NCI-H128 (cell line): ENCODE results near the gene EIF4B.

ENCODE experiments used
- DNase-seq: peaks from one replicate; lab custom pipeline; 2025; ENCODE audit not compliant: unreplicated experiment; lab: John Stamatoyannopoulos, UW

EIF4B gene

DNA sequence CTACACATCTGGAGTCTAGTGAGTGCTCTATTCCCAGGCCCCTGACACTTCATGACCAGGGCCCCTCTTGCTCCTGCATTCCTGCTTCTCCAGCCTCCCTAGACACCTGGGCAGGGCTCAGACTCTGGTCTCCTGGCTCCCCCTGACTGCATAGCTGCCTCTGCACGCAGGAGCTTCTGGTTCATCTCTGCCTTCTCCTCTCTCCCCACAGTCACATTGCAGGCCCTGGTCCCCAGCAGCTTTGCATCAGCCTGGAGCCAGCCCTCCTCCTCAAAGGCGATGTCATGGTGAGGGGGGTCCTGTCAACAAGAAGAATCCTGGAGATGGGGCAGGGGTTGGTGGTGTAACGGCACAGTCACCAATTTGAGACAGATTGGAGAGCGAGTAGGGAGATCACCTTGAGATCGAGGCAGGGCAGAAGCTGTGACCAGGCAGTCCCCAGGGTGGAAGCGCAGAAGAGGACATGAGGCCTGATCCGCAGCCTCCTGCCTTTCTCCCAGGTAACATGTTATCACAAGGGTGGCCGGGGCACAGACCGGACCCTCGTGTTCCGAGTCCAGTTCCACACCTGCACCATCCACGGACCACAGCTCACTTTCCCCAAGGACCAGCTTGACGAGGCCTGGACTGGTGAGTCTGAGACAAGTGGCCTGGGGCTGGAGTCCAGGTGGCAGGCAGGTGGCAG lies 51.7 kb downstream of the EIF4B start:
- DNase-seq = no peak

- no peak for DNase-seq
Measured at GRCh38 chr12:53058674-53059433, 52.6 kb downstream of the EIF4B start.

- DNase-seq = no peak
Measured at GRCh38 chr12:53059434-53060063, 53.3 kb downstream of the EIF4B start.

GRCh38 chr12:53060064-53060720 lies 53.9 kb downstream of the EIF4B start:
- no peak for DNase-seq

DNA sequence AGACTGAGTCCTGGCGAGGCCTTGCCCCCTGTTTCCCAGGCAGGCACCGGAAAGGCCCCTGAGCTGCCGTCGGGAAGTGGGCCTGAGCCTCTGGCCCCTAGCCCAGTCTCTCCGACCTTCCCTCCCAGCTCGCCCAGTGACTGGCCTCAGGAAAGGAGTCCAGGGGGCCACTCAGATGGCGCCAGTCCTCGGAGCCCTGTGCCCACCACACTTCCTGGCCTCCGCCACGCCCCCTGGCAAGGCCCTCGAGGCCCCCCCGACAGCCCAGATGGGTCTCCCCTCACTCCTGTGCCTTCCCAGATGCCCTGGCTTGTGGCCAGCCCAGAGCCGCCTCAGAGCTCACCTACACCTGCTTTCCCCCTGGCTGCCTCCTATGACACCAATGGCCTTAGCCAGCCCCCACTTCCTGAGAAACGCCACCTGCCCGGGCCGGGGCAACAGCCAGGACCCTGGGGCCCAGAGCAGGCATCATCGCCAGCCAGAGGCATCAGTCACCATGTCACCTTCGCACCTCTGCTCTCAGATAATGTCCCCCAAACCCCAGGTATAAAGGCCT lies 54.5 kb downstream of the EIF4B start:
- DNase-seq = peak; percentile 29

DNA sequence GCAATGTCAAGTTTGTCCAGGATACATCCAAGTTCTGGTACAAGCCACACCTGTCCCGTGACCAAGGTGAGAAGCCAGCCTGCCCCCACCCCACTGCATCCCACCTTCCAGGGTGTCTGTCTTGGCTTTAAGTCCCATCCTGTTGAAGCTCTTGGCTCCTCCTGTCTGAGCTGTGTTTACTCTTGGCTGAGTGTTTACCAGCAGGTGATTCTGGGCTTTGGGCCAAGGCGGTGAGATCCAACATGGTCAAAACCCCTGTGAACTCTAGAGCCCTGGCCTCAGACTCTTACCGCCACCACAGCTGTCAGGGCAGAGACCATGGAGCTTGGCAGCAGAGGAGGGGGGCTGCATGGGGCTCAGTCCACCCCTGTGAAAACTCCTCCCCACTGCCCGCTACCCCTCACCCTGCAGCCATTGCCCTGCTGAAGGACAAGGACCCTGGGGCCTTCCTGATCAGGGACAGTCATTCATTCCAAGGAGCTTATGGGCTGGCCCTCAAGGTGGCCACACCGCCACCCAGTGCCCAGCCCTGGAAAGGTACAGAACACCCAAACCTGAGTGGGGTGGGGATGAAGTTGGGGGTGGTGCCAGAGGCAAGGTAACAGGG lies 55.3 kb downstream of the EIF4B start:
- DNase-seq = peak; percentile 87

DNA sequence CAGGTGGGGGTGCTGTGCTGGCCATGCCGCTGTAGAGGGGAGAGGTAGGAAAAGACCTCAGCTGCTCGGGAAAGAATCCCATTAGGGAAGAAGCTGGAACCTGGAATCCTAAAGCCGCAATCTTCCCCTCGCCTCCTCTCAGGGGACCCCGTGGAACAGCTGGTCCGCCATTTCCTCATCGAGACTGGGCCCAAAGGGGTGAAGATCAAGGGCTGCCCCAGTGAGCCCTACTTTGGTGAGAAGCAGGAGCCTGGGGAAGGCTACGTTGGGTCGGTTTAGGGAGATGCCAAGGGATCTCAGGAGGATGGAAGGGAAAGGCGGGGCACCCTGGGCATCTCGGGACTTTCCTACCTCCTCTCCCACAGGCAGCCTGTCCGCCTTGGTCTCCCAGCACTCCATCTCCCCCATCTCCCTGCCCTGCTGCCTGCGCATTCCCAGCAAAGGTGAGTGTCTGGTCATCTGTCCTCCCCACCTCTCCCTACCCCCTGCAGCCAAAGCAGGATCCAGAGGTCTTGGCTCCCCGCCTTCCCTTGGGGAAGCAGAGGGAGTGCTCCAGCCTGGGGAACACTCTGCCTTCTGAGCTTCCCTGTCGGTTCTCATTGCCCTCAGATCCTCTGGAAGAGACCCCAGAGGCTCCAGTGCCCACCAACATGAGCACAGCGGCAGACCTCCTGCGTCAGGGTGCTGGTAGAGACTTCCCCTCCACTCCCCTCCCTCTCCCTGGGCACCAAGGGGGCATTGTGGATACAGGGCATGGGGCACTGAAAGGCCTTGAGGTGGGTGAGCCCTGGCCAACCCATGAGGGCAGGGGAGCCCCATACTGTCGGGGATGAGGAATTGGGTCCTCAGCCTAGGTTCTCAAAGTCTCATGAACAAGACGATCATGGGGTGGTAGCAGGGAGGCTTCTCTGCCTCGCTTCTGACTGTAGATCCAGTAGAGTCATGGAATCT lies 56.0 kb downstream of the EIF4B start:
- no peak for DNase-seq

DNA sequence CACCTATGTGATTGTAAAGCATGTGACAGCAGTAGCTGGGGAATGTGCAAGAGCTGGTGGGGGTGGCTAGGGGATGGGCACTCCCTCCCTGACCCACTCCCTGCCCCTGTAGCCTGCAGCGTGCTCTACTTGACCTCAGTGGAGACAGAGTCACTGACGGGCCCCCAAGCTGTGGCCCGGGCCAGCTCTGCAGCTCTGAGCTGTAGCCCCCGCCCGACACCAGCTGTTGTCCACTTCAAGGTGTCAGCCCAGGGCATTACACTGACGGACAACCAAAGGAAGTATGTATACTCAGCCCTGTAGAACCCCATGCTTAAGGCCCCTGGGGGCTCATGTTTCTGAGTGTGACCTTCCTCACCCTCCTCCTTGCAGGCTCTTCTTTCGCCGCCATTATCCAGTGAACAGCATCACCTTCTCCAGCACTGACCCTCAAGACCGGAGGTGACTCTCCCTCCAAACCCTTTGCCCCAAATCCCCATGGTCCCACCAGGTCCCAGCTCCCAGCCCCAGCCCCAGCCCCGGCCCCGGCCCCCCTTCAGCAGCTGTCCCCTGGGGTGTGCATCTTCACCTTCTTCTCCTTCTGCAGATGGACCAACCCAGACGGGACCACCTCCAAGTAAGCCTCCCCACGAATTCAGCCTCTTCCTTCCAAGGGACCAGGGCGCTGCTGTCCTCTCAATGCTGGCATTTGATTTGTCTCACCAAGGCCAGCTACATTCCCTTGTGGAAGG lies 56.9 kb downstream of the EIF4B start:
- DNase-seq = no peak

GRCh38 chr12:53063708-53064612 lies 57.7 kb downstream of the EIF4B start:
- DNase-seq = no peak

DNA sequence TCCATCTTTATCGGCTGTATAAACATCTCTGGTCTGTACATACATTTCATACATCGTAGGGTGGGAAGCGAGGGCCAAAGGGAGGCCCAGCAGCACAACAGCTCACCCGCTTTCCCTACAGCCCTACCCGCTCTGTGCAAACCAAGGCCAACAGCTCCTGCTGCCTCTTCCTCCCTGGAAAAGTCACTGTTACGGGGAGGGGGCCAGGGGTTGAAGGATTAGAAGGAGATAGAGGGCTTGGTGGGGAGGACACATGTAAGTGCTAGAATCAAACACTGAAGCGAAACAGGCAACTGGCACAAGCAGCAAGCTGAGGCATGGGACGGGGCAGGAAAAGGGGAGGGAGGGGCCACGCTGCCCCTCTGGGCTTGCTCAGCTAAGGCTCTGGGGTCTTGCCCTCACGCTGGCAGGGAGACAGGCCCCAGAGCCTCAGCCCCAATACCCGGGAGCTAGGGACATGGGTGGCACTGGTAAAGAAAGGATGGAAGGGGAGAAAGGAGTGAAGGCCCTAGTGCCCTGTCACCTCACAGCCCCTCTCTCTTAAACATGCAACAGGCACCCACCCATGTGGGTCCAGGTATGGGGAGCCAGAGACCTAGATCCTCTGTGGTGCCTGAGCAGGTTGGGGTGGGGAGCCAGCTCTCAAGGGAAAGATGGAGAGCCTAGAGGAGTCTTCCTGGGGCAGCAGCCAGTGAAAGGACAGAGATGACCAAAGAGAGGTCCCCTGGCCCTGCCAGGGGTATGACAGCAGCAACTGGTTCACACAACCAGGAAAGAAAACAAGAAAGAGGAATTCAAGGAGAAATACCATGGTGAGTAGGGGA lies 58.6 kb downstream of the EIF4B start:
- no peak for DNase-seq

GRCh38 chr12:53065470-53065869 lies 59.2 kb downstream of the EIF4B start:
- DNase-seq = no peak

DNA sequence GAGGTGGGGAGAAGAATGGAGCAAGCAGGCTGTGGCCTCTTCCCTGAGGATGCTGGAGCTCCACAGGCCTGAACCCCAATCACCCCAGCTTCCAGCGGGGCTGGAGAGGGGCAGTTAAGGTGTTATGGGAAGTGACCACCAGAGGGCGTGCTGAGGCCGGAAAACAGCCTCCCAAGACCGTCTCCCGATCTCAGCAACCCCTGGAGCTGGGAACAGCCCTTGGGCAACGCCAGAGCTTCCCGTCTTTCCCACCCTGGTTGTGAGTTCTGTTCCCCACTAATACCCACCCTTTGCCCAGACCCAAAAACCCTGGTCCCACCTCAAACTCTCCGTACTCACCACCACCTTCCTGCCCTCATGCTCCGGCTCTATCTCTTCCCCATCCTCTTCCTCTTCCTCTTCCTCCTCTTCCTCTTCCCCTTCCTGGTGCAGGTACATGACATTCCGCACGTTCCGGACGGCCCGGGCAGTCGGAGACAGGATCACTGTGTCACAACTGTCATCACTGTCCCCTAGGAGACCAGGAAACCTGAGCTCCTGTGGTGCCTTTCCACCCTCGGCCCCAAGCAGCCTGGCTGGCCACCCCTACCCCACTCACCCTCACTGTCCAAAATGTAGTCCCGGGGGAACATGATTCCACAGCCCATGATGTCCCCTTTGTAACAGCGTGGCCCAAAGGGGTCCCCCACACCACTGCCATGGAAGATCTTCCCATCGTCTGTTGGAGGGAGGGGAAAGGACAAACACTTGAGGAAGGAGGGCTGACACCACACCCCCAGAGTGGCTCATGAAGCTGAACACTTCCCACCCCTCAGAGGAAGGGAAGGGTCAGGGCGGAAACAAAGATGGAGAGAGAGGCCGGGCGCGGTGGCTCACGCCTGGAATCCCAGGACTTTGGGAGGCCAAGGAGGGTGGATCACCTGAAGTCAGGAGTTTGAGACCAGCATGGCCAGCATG lies 60.0 kb downstream of the EIF4B start:
- peak; percentile 63 for DNase-seq

DNA sequence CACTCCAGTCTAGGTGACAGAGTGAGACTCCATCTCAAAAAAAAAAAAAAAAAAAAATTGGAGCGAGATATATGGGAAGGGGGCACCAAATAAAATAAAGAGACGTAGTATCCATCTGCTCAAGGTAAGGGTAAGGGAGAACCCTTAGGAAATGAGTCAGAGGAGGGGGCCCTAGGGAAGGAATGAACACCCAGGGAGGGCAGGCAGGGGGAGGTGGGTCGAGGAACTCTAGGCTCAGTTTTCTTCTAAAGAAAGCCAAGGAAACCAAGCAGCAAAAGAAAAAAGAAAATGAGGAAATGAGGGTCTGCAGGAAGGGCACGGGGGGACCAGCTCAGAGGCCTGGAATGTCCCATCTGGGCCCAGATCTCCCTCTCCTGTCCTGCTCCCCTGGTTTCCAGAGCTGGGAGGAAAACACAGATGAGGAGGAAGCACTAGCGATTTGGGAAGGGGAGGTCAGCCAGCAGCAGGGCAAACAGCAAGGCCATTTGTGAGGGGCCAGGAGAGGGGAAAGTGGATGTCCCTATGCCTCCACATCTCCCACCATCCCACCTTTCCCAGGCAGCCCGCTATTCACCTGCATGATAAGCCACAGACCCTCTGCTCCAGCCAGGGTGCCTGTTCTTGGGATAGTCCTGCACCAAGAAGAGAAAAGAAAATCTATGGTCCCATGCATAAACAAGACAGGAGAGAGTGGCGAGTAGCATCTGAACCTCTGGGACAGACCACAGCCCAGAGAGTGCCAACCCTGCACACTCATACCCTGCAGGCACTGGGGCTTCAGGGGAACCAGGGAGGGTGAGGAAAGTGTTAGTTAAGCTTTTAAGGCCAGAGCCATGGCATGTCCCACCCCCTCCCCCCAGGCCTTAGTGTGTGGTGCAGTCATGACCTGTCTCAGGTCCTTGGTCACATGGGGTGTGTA lies 61.1 kb downstream of the EIF4B start:
- no peak for DNase-seq

DNA sequence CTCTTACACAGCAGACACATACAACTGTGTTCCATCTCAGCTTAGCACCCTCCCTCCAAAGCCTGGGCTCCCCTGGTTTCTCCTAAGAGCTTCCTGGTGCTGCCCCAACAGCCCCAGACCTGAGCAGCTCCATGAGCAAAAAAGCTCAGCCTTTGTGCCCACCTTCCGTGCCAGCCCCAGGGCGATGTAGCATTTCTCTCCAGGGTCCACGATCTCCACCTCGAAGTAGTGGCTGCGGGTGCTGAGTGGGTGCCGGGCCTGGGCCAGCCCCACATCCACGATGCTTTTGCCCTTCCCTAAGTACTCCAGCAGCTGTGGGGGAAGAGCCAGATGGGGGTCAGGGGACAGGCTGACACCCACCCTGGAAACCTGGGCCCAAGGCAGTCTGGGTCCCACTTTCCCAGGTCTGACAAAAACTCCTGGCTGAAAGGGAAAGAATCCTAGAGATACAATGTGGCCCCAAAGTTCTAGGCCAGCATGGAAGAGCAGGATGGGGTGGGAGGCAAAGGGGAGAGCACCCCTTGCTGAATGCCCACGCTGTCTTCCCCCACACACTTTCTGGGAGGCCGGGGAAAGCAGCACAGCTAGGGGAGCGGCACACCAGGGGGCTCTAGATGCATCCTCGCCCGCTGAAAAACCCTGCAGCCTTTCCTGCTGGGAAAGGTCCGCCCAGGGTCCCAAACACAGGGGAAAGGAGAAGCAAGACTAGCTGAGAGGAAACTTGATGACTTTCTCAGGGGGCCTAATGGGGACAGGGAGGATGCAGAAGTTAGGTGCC lies 61.9 kb downstream of the EIF4B start:
- no peak for DNase-seq
